WTC11 (cell line): Measurements from ENCODE around the gene MS4A15.

Source experiments
- E2F1 ChIP-seq: sonication (generic); formaldehyde crosslinking; IDR thresholded peaks from 2 replicates; pipeline ENCODE4 v1.8.0; 2022; ENCODE audit warnings: mild to moderate bottlenecking, missing genetic modification reagents
- GABPB1 ChIP-seq: sonication (generic); formaldehyde crosslinking; IDR thresholded peaks from 2 replicates; pipeline ENCODE4 v1.8.1; 2023; ENCODE audit warnings: mild to moderate bottlenecking, missing genetic modification reagents
- NR3C1 ChIP-seq: sonication (generic); formaldehyde crosslinking; conservative IDR thresholded peaks from 2 replicates; pipeline ENCODE4 v1.8.1; 2023; ENCODE audit warnings: low read depth, mild to moderate bottlenecking, missing genetic modification reagents
- TEAD4 ChIP-seq: sonication (generic); formaldehyde crosslinking; IDR thresholded peaks from 2 replicates; pipeline ENCODE4 v1.8.0; 2022; ENCODE audit warnings: mild to moderate bottlenecking, missing genetic modification reagents
- TF ChIP-seq, protein P1 (sequence below): fragments of 200-600 bp; IDR thresholded peaks from 2 replicates; pipeline ENCODE4 v1.8.0; 2022; ENCODE audit warnings: antibody characterized with exemption
- TF ChIP-seq, protein P2 (sequence below): sonication (generic); formaldehyde crosslinking; IDR thresholded peaks from 2 replicates; pipeline ENCODE4 v1.8.0; 2022; ENCODE audit warnings: mild to moderate bottlenecking, missing genetic modification reagents

- TF ChIP-seq, protein P1, sequence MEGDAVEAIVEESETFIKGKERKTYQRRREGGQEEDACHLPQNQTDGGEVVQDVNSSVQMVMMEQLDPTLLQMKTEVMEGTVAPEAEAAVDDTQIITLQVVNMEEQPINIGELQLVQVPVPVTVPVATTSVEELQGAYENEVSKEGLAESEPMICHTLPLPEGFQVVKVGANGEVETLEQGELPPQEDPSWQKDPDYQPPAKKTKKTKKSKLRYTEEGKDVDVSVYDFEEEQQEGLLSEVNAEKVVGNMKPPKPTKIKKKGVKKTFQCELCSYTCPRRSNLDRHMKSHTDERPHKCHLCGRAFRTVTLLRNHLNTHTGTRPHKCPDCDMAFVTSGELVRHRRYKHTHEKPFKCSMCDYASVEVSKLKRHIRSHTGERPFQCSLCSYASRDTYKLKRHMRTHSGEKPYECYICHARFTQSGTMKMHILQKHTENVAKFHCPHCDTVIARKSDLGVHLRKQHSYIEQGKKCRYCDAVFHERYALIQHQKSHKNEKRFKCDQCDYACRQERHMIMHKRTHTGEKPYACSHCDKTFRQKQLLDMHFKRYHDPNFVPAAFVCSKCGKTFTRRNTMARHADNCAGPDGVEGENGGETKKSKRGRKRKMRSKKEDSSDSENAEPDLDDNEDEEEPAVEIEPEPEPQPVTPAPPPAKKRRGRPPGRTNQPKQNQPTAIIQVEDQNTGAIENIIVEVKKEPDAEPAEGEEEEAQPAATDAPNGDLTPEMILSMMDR: no peak
- no peak for TF ChIP-seq E2F1
- no peak for TF ChIP-seq NR3C1 (CRISPR knock-in tag)
- TF ChIP-seq GABPB1 (CRISPR knock-in tag): no peak
- TF ChIP-seq TEAD4 (CRISPR knock-in tag): no peak
- TF ChIP-seq, protein P2, sequence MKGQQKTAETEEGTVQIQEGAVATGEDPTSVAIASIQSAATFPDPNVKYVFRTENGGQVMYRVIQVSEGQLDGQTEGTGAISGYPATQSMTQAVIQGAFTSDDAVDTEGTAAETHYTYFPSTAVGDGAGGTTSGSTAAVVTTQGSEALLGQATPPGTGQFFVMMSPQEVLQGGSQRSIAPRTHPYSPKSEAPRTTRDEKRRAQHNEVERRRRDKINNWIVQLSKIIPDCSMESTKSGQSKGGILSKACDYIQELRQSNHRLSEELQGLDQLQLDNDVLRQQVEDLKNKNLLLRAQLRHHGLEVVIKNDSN (CRISPR knock-in tag): no peak
These were observed 8.4 kb upstream of the MS4A15 start for GRCh38 chr11:60748225-60748624.
